Vagina (tissue), 2 donors: Measurements from ENCODE around the gene CAMSAP1. TPM values are rescaled to one million over a fixed set of nuclear protein-coding genes. Genes with fewer than 3 reads are reported as not detected.

Experiments used
- DNase-seq, 2 donors: peaks; one replicate each; pipeline ENCODE4 v3.0.0-alpha.2; 2017; ENCODE audit errors: extremely low spot score in 2 of 2
- H3K27ac ChIP-seq: fragments of 200-600 bp; sonication (generic); one replicate; pipeline ENCODE4 v1.5.1; 2019
- H3K27me3 ChIP-seq: fragments of 200-600 bp; sonication (generic); one replicate; pipeline ENCODE4 v1.5.1; 2019
- H3K36me3 ChIP-seq, 2 donors: fragments of 200-600 bp; sonication (generic); one replicate each; pipeline ENCODE4 v1.5.1; 2017 to 2019
- H3K4me1 ChIP-seq: fragments of 200-600 bp; sonication (generic); one replicate; pipeline ENCODE4 v1.5.1; 2019
- H3K4me3 ChIP-seq, 2 donors: fragments of 200-600 bp; sonication (generic); 1 replicate in 1 of 2; 2 replicates in 1 of 2; pipeline ENCODE4 v1.5.1; 2016 to 2019
- H3K9me3 ChIP-seq: fragments of 200-600 bp; sonication (generic); one replicate; pipeline ENCODE4 v1.5.1; 2019
- POLR2A ChIP-seq, 2 donors: fragments of 450-650 bp; IDR thresholded peaks; one replicate each; pipeline ENCODE4 v1.6.1; 2017; ENCODE audit warnings: antibody characterized with exemption in 2 of 2, mild to moderate bottlenecking in 2 of 2, moderate library complexity in 2 of 2
- POLR2AphosphoS5 ChIP-seq, 2 donors: sonication (generic); formaldehyde crosslinking; IDR thresholded peaks; one replicate each; pipeline ENCODE4 v1.9.0; 2017; ENCODE audit warnings: antibody characterized with exemption in 2 of 2, mild to moderate bottlenecking in 2 of 2, low read depth in 1 of 2; ENCODE audit not compliant: insufficient read depth in 1 of 2
- intact Hi-C: fragments of 100-400 bp; cut with DNase I; formaldehyde crosslinking; loops from one replicate; pipeline ENCODE4 v1.15.1; 2023
- total RNA-seq: library from RNA; depleted of rRNA; stranded (reverse); fragments of >200 nt; gene quantifications from one replicate; pipeline ENCODE4 v1.2.3, GENCODE V29; 2016
- TF ChIP-seq, protein P1 (sequence below), 3 experiments: fragments of 450-650 bp in 2 of 3; fragments of 200-600 bp in 1 of 3; sonication (generic) in 1 of 3; IDR thresholded peaks; one replicate each; pipeline ENCODE4 v1.5.1; 2017 to 2019; ENCODE audit warnings: antibody characterized with exemption in 3 of 3, mild to moderate bottlenecking in 2 of 3, moderate library complexity in 2 of 3

Gene CAMSAP1
- total RNA-seq, 1 donor from 2014 or later = 20.9 TPM

DNA sequence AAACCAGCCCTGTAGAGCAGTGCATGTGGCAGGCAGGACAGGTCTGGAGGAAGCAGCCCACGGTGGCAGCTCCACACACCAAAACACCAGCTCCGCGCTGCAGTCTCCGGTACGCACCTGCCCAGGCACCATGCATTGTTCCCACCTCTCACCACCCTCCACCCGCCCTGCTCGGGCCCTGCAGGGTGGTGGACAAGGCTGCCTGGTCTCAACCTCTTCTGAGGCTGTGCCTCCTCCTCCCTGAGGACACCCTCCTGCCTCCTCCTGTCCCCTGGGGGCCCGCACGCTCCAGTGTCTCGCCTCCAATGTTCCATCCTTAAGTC is 109.1 kb downstream of the CAMSAP1 start:
- H3K36me3 ChIP-seq = no peaks in the 10 kb centered on the region
- TF ChIP-seq, protein P1, sequence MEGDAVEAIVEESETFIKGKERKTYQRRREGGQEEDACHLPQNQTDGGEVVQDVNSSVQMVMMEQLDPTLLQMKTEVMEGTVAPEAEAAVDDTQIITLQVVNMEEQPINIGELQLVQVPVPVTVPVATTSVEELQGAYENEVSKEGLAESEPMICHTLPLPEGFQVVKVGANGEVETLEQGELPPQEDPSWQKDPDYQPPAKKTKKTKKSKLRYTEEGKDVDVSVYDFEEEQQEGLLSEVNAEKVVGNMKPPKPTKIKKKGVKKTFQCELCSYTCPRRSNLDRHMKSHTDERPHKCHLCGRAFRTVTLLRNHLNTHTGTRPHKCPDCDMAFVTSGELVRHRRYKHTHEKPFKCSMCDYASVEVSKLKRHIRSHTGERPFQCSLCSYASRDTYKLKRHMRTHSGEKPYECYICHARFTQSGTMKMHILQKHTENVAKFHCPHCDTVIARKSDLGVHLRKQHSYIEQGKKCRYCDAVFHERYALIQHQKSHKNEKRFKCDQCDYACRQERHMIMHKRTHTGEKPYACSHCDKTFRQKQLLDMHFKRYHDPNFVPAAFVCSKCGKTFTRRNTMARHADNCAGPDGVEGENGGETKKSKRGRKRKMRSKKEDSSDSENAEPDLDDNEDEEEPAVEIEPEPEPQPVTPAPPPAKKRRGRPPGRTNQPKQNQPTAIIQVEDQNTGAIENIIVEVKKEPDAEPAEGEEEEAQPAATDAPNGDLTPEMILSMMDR (IDR thresholded peaks at IDR 0.05) = no peak
- TF ChIP-seq POLR2A (IDR thresholded peaks at IDR 0.05) = no peak
- no peak for TF ChIP-seq POLR2AphosphoS5 (IDR thresholded peaks at IDR 0.05; ENCODE audit: insufficient read depth in 1 of 2, low read depth in 1 of 2)
- H3K4me1 ChIP-seq = peaks cover 13% of the 10 kb centered on the region
- H3K9me3 ChIP-seq = no peaks in the 10 kb centered on the region
- no peaks in the 10 kb centered on the region for H3K27me3 ChIP-seq
- intact Hi-C loops = no loop called here
- no peak overlapping the region for H3K27ac ChIP-seq
- no peak overlapping the region for H3K4me3 ChIP-seq
- DNase-seq = no peak

DNA sequence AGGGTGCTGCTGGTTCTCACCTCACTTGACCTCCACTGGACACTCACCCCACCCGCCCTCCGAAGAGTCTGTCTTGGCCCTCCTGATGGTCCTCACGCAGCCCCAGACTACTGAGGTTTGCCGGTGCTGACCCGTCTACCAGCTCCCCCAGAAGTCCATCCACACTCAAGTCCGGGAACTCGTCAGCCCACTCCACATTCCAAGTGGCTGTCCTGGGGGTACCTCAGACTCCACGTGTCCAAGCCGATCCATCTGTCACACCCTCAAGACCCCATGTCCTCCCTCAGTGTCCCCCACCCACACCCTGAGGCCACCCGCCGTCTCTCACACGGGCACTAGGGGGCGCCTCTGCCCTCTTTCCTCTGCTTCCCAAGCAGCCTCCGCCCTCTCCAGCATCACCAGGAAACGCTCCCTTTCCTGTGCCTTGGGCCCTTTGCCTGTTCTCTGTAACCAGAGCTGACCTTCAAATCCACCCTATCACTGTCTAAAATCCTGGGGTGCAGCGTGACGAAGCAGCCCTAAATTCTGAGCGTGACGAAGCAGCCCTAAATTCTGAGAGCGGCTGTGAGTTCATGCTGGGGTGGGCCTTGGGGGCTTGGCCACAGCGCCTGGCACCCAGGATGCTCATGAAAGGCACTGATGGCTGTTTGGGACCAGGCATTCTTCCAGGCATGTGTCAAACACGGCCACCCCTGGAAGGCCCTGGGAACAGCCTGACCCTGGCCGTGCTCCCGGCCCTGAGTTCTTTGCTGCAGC is 109.7 kb downstream of the CAMSAP1 start:
- Histone ChIP-seq H3K4me1 (peaks cover 13% of the 10 kb centered on the region), H3K4me3 (no peak overlapping the region), H3K27ac (no peak overlapping the region), H3K27me3 (no peaks in the 10 kb centered on the region), H3K9me3 (no peaks in the 10 kb centered on the region), H3K36me3 (no peaks in the 10 kb centered on the region)
- DNase-seq = no peak
- TF ChIP-seq POLR2A (IDR thresholded peaks at IDR 0.05) (no peak), POLR2AphosphoS5 (IDR thresholded peaks at IDR 0.05; ENCODE audit: insufficient read depth in 1 of 2, low read depth in 1 of 2) (no peak)
- intact Hi-C loops = no loop called here

DNA sequence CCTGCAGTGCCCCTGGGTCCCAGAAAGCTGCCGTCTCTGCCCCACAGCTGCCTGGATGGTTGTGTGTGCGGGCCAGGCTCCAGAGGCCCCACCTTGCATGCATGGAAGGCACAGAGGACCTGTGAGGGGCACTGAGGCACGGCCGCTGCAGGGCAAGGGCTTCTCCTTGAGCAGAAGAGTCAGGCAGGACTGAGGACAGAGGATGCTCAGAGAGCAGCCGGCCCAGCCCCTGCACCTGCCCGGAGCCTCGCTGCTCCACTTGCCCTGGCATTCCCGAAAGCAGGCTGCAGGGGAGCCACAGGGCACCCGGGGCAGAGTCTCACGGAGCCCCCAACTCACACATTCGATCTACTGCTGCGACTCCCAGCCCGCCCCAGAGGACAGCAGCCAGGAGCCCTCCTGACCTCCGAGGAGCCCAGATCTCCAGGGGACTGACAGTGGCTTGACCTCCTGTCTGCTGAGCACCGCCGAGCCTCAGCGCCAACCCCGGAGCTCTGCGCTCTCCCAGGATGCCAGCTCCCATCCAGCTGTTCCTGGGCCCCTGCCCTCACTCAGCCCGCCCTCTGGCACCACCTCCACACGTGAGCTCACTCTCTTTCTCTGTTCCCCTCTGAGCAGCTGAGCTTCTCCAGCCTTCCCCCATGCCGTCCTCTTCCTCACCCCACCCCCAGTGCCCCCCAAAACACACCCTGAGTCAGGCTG is 110.4 kb downstream of the CAMSAP1 start:
- TF ChIP-seq POLR2AphosphoS5 (IDR thresholded peaks at IDR 0.05; ENCODE audit: insufficient read depth in 1 of 2, low read depth in 1 of 2) (no peak), POLR2A (IDR thresholded peaks at IDR 0.05) (no peak)
- TF ChIP-seq, protein P1 (IDR thresholded peaks at IDR 0.05) = no peak
- Histone ChIP-seq H3K27me3 (no peaks in the 10 kb centered on the region), H3K4me1 (peaks cover 13% of the 10 kb centered on the region), H3K27ac (no peak overlapping the region), H3K36me3 (no peaks in the 10 kb centered on the region), H3K9me3 (no peaks in the 10 kb centered on the region), H3K4me3 (no peak overlapping the region)
- intact Hi-C loops = no loop called here
- no peak for DNase-seq

DNA sequence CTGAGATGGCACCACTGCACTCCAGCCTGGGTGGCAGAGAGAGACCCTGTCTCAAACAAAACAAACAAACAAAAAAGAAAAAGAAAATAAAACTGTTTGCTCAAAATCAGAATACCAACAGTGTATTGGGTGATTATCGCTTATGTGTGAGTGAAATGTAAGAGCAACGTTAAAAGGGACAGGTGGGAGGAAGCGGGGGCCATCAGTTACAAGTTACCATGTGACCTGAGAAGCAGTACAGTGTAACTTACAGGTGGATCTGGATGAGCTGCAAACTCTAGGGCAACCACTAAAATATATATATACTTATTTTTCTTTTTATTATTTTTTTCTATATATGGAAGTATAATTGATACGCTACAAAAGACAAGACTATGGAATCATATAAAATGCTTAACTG is 112.0 kb downstream of the CAMSAP1 start:
- H3K27ac ChIP-seq = no peak overlapping the region
- intact Hi-C loops = no loop called here
- H3K9me3 ChIP-seq = no peaks in the 10 kb centered on the region
- peaks cover 13% of the 10 kb centered on the region for H3K4me1 ChIP-seq
- TF ChIP-seq, protein P1 (IDR thresholded peaks at IDR 0.05) = no peak
- no peak for TF ChIP-seq POLR2A (IDR thresholded peaks at IDR 0.05)
- TF ChIP-seq POLR2AphosphoS5 (IDR thresholded peaks at IDR 0.05; ENCODE audit: insufficient read depth in 1 of 2, low read depth in 1 of 2) = no peak
- no peaks in the 10 kb centered on the region for H3K27me3 ChIP-seq
- H3K4me3 ChIP-seq = no peak overlapping the region
- no peak for DNase-seq
- H3K36me3 ChIP-seq = no peaks in the 10 kb centered on the region

DNA sequence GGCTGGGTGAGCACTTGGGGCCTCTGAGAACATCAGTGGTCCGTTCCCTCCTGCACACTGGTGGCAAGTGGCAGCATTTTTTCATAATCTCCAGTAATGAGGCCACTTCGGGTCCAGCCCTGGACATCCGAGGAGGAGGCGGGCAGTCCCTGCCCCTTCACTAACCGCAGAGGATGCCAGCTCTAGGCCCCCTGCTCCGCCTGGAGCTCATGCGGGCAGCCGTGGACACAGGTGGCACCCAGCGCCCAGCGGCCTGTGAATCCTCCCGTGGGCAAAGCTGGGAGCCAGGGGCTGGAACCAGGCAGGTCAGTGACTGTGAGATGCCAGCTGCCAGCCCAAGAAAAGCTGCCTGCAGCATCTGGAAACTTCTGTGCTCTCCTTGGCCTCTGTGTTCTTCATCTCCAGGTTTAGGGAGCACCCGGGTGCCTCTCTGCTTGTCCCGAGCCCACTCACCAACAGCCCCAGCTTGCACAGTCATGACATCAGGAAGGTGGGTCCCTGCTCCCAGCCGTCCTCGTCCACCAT is 112.9 kb downstream of the CAMSAP1 start:
- intact Hi-C loops = no loop called here

More for the DNA sequence above, 112.9 kb downstream of the CAMSAP1 start:
- no peak overlapping the region for H3K4me3 ChIP-seq
- no peaks in the 10 kb centered on the region for H3K9me3 ChIP-seq
- H3K36me3 ChIP-seq = no peaks in the 10 kb centered on the region
- DNase-seq = no peak
- H3K27me3 ChIP-seq = no peaks in the 10 kb centered on the region
- TF ChIP-seq POLR2AphosphoS5 (IDR thresholded peaks at IDR 0.05; ENCODE audit: insufficient read depth in 1 of 2, low read depth in 1 of 2) (no peak), POLR2A (IDR thresholded peaks at IDR 0.05) (no peak)
- TF ChIP-seq, protein P1 (IDR thresholded peaks at IDR 0.05) = no peak
- H3K4me1 ChIP-seq = peaks cover 13% of the 10 kb centered on the region
- no peak overlapping the region for H3K27ac ChIP-seq
